MM.1S (cell line): ENCODE measurements around the gene TMC1.

Source experiments
- CTCF ChIP-seq: fragments of 300-600 bp; sonication (generic); IDR thresholded peaks from 2 replicates; pipeline ENCODE4 v1.5.1; 2016; ENCODE audit warnings: antibody characterized with exemption, low read length, mixed read lengths
- EZH2 ChIP-seq: fragments of 300-600 bp; sonication (generic); optimal IDR thresholded peaks from 2 replicates; pipeline ENCODE3; 2017; ENCODE audit warnings: low read depth, mild to moderate bottlenecking, antibody characterized with exemption, low read length, mixed read lengths
- EZH2phosphoT487 ChIP-seq: fragments of 300-600 bp; sonication (generic); IDR thresholded peaks from 2 replicates; pipeline ENCODE4 v1.6.1; 2018; ENCODE audit warnings: antibody characterized with exemption, low read length

GRCh38 chr9:72537671-72538070 lies 16.3 kb downstream of the TMC1 start:
- TF ChIP-seq CTCF (no peak), EZH2 (no peak), EZH2phosphoT487 (no peak)
